Muscle of arm (tissue), 12 donors: ENCODE results near the gene OR51F2. TPM values are rescaled to one million over a fixed set of nuclear protein-coding genes. Genes with fewer than 3 reads are reported as not detected.

Source experiments
- polyA plus RNA-seq, 12 donors: library from polyadenylated mRNA; unstranded; fragments of 120-200 nt; gene quantifications; one replicate each; pipeline ENCODE4 v1.2.1, GENCODE V29; 2013; ENCODE audit not compliant: insufficient read length in 12 of 12

OR51F2 gene
- polyA plus RNA-seq, 12 donors = not detected

Other genes starting within 250 kb of the OR51F2 start
- gene OR52I2, start 239.6 kb upstream of the OR51F2 start, polyA plus RNA-seq = not detected
- under 1 TPM in 3 of 12 donors, not detected in 9; 0.05 to 0.07 (median 0.07) TPM for gene OR52I1, start 227.3 kb upstream of the OR51F2 start, polyA plus RNA-seq
- gene TRIM68, start 213.1 kb upstream of the OR51F2 start, polyA plus RNA-seq = 10 to 100 TPM in 3 of 12 donors, 1 to 10 TPM in 8, not detected in 1; 6.5 to 13.8 (median 8.6) TPM
- not detected for gene OR51D1, start 183.8 kb upstream of the OR51F2 start, polyA plus RNA-seq
- 1 to 10 TPM in 10 of 12 donors, not detected in 2; 1.5 to 3.3 (median 2.3) TPM for gene OR51E1, start 177.3 kb upstream of the OR51F2 start, polyA plus RNA-seq
- gene OR51E2, start 123.5 kb upstream of the OR51F2 start, polyA plus RNA-seq = 1 to 10 TPM in 6 of 12 donors, under 1 TPM in 4, not detected in 2; 0.90 to 1.7 (median 1.1) TPM
- under 1 TPM in 1 of 12 donors, not detected in 11; 0.32 TPM for gene MMP26, start 116.5 kb upstream of the OR51F2 start, polyA plus RNA-seq
- gene OR51F1, start 51.4 kb upstream of the OR51F2 start, polyA plus RNA-seq = not detected
- gene OR52R1, start 16.9 kb upstream of the OR51F2 start, polyA plus RNA-seq = not detected
- gene OR51S1, start 27.9 kb downstream of the OR51F2 start, polyA plus RNA-seq = not detected
- gene OR51T1, start 60.6 kb downstream of the OR51F2 start, polyA plus RNA-seq = not detected
- not detected for gene OR51A7, start 82.5 kb downstream of the OR51F2 start, polyA plus RNA-seq
- not detected for gene OR51G2, start 98.0 kb downstream of the OR51F2 start, polyA plus RNA-seq
- gene OR51G1, start 103.0 kb downstream of the OR51F2 start, polyA plus RNA-seq = not detected
- gene OR51A4, start 126.3 kb downstream of the OR51F2 start, polyA plus RNA-seq = not detected
- not detected for gene OR51A2, start 134.4 kb downstream of the OR51F2 start, polyA plus RNA-seq
- gene OR51L1, start 173.5 kb downstream of the OR51F2 start, polyA plus RNA-seq = under 1 TPM in 2 of 12 donors, not detected in 10; 0.03 TPM
- not detected for gene OR52J3, start 225.2 kb downstream of the OR51F2 start, polyA plus RNA-seq
- gene OR52E2, start 238.3 kb downstream of the OR51F2 start, polyA plus RNA-seq = not detected
- gene OR52E1, start 248.3 kb downstream of the OR51F2 start, polyA plus RNA-seq = not detected